Activated T-helper 1 cell treated with anti-CD3 and anti-CD28 coated beads, Interleukin-2, amount 50 U/mL, for 16 hours (primary cell): ENCODE measurements around the gene RBX1.
"Not testable (repeated sequence)": the region's sequence is repeated elsewhere in the genome, so short reads cannot be mapped to it uniquely, and the experiment has no call there.

Experiments
- DNase-seq, 2 donors: peaks; one replicate each; pipeline ENCODE4 v3.0.0-alpha.2; 2020; ENCODE audit warnings: low read depth in 1 of 2, low spot score in 1 of 2

Gene RBX1

GRCh38 chr22:40967111-40967760 is 16.1 kb downstream of the RBX1 start:
- no peak for DNase-seq

GRCh38 chr22:40972587-40972986 is 21.4 kb downstream of the RBX1 start:
- no peak for DNase-seq

GRCh38 chr22:40973144-40973543 is 22.0 kb downstream of the RBX1 start:
- no peak for DNase-seq

GRCh38 chr22:40975366-40975765 is 24.2 kb downstream of the RBX1 start:
- DNase-seq, result no peak

GRCh38 chr22:40976866-40977700 is 25.9 kb downstream of the RBX1 start:
- no peak for DNase-seq

- DNase-seq, result no peak
Observed at GRCh38 chr22:40979198-40979597, 28.0 kb downstream of the RBX1 start.

GRCh38 chr22:40979871-40980270 is 28.7 kb downstream of the RBX1 start:
- DNase-seq, result no peak

- no peak for DNase-seq
Observed at GRCh38 chr22:40982482-40983385, 31.6 kb downstream of the RBX1 start.

- DNase-seq, result no peak
Observed at GRCh38 chr22:40991298-40991697, 40.1 kb downstream of the RBX1 start.

GRCh38 chr22:40995821-40996220 is 44.6 kb downstream of the RBX1 start:
- no peak for DNase-seq

GRCh38 chr22:40997520-40997919 is 46.3 kb downstream of the RBX1 start:
- DNase-seq, result no peak

- no peak for DNase-seq
Observed at GRCh38 chr22:41000040-41000565, 48.9 kb downstream of the RBX1 start.

GRCh38 chr22:41000941-41001721 is 50.0 kb downstream of the RBX1 start:
- no peak for DNase-seq

- no peak for DNase-seq
Observed at GRCh38 chr22:41001722-41002122, 50.5 kb downstream of the RBX1 start.

GRCh38 chr22:41002386-41002785 is 51.2 kb downstream of the RBX1 start:
- not testable (repeated sequence) for DNase-seq

GRCh38 chr22:41003066-41003465 is 51.9 kb downstream of the RBX1 start:
- no peak for DNase-seq

GRCh38 chr22:41003976-41004375 is 52.8 kb downstream of the RBX1 start:
- DNase-seq, result no peak

- no peak for DNase-seq
Observed at GRCh38 chr22:41009222-41009948, 58.2 kb downstream of the RBX1 start.

- no peak for DNase-seq
Observed at GRCh38 chr22:41015003-41015402, 63.8 kb downstream of the RBX1 start.

GRCh38 chr22:41021061-41021612 is 70.0 kb downstream of the RBX1 start:
- no peak for DNase-seq
